Lower lobe of right lung (tissue), 2 donors: ENCODE measurements around the gene CASKIN1. TPM values are rescaled to one million over a fixed set of nuclear protein-coding genes. Genes with fewer than 3 reads are reported as not detected.

Source experiments
- ATAC-seq, 2 donors: fragments of 200-7000 bp; cut with Tn5 transposase; one replicate each; pipeline ENCODE4 v1.9.1; 2020 to 2022; ENCODE audit warnings: mild to moderate bottlenecking in 2 of 2, moderate library complexity in 2 of 2
- DNase-seq: peaks from one replicate; pipeline ENCODE4 v3.0.0-alpha.2; 2020
- H3K27ac ChIP-seq: fragments of 200-600 bp; one replicate; pipeline ENCODE4 v1.8.0; 2022
- H3K27me3 ChIP-seq: fragments of 200-600 bp; one replicate; pipeline ENCODE4 v1.8.0; 2022; ENCODE audit warnings: low read depth
- H3K36me3 ChIP-seq: fragments of 200-600 bp; one replicate; pipeline ENCODE4 v1.8.0; 2022; ENCODE audit warnings: mild to moderate bottlenecking
- H3K4me1 ChIP-seq: fragments of 200-600 bp; one replicate; pipeline ENCODE4 v1.8.0; 2022
- H3K4me3 ChIP-seq: fragments of 200-600 bp; one replicate; pipeline ENCODE4 v1.8.0; 2022; ENCODE audit warnings: mild to moderate bottlenecking
- H3K9me3 ChIP-seq: fragments of 200-600 bp; one replicate; pipeline ENCODE4 v1.8.0; 2022
- CTCF ChIP-seq: fragments of 200-600 bp; IDR thresholded peaks from one replicate; pipeline ENCODE4 v1.8.0; 2022; ENCODE audit warnings: antibody characterized with exemption, mild to moderate bottlenecking
- intact Hi-C: fragments of 100-400 bp; cut with DNase I; formaldehyde crosslinking; loops from one replicate; pipeline ENCODE4 v1.11.0; 2022
- total RNA-seq: library from RNA; stranded (reverse); fragmentation: NEBNext Ultra II Directional; extraction: Animal tissue kit (Norgen Biotek cat#: 25700); gene quantifications from one replicate; pipeline ENCODE4 v1.2.1, GENCODE V29; 2021
- donor health status: DM: no; HTN: yes; CAD: no; lungs with severe emphysema.

Gene CASKIN1
- total RNA-seq, 1 donor from 2014 or later, result 0.09 TPM

GRCh38 chr16:2233872-2234812, 37.7 kb upstream of the CASKIN1 start:
- Histone ChIP-seq H3K36me3 (peaks cover 65% of the 10 kb centered on the region), H3K27ac (no peak overlapping the region), H3K9me3 (no peaks in the 10 kb centered on the region), H3K4me1 (peaks cover 25% of the 10 kb centered on the region), H3K4me3 (no peak overlapping the region), H3K27me3 (peaks cover 30% of the 10 kb centered on the region)
- no peak for ATAC-seq
- TF ChIP-seq CTCF, result no peak
- no peak for DNase-seq
- intact Hi-C loops, result no loop called here

GRCh38 chr16:2233046-2233775, 36.8 kb upstream of the CASKIN1 start:
- peaks cover 75% of the 10 kb centered on the region for H3K36me3 ChIP-seq
- DNase-seq, result no peak
- H3K4me1 ChIP-seq, result peaks cover 24% of the 10 kb centered on the region
- no peak overlapping the region for H3K4me3 ChIP-seq
- H3K27ac ChIP-seq, result no peak overlapping the region
- ATAC-seq, result no peak
- peaks cover 30% of the 10 kb centered on the region for H3K27me3 ChIP-seq
- H3K9me3 ChIP-seq, result no peaks in the 10 kb centered on the region
- TF ChIP-seq CTCF, result no peak
- intact Hi-C loops, result no loop called here

- Histone ChIP-seq H3K4me3 (no peak overlapping the region), H3K36me3 (peaks cover 78% of the 10 kb centered on the region), H3K4me1 (peaks cover 15% of the 10 kb centered on the region), H3K9me3 (no peaks in the 10 kb centered on the region), H3K27ac (no peak overlapping the region), H3K27me3 (peaks cover 24% of the 10 kb centered on the region)
- DNase-seq (no peak), ATAC-seq (no peak)
- intact Hi-C loops, result no loop called here
- TF ChIP-seq CTCF, result no peak
These were observed 35.9 kb upstream of the CASKIN1 start for GRCh38 chr16:2232094-2232990.

- TF ChIP-seq CTCF, result no peak
- Histone ChIP-seq H3K9me3 (no peaks in the 10 kb centered on the region), H3K4me1 (peaks cover 4% of the 10 kb centered on the region), H3K27me3 (peaks cover 13% of the 10 kb centered on the region), H3K27ac (no peak overlapping the region), H3K36me3 (peaks cover 78% of the 10 kb centered on the region), H3K4me3 (no peak overlapping the region)
- DNase-seq (no peak), ATAC-seq (no peak)
- intact Hi-C loops, result no loop called here
These were observed 34.9 kb upstream of the CASKIN1 start for GRCh38 chr16:2231016-2231931.
